HepG2 (cell line): ENCODE data around the gene VAMP5. TPM values are rescaled to one million over a fixed set of nuclear protein-coding genes. Genes with fewer than 3 reads are reported as not detected.
A peak's percentile ranks its signal among the peaks of the same experiment; 100 is the strongest.

Experiments
- E2F1 ChIP-seq: sonication (generic); formaldehyde crosslinking; IDR thresholded peaks from 2 replicates; pipeline ENCODE4 v1.5.0; 2020; ENCODE audit warnings: missing genetic modification reagents
- ERF ChIP-seq: IDR thresholded peaks from 2 replicates; pipeline ENCODE4 v1.6.1; 2018; ENCODE audit warnings: missing biosample characterization, missing genetic modification reagents
- GFI1 ChIP-seq: sonication (generic); formaldehyde crosslinking; IDR thresholded peaks from 2 replicates; pipeline ENCODE4 v1.5.0; 2020; ENCODE audit warnings: missing genetic modification reagents, mild to moderate bottlenecking, borderline replicate concordance
- GRHL1 ChIP-seq: sonication (generic); formaldehyde crosslinking; conservative IDR thresholded peaks from 2 replicates; pipeline ENCODE4 v1.8.0; 2022; ENCODE audit warnings: missing genetic modification reagents
- IKZF1 ChIP-seq: fragments of 450-650 bp; IDR thresholded peaks from 2 replicates; pipeline ENCODE4 v1.7.1; 2016
- MBNL3 ChIP-seq: fragments of 250-450 bp; sonication (Bioruptor Pico); conservative IDR thresholded peaks from 2 replicates; pipeline ENCODE4 v1.8.0; 2022; ENCODE audit warnings: mild to moderate bottlenecking, inconsistent platforms
- MLX ChIP-seq: IDR thresholded peaks from 2 replicates; pipeline ENCODE4 v1.6.1; 2016
- SALL2 ChIP-seq: sonication (generic); formaldehyde crosslinking; IDR thresholded peaks from 2 replicates; pipeline ENCODE4 v1.8.1; 2023; ENCODE audit warnings: mild to moderate bottlenecking, missing genetic modification reagents, inconsistent platforms
- SMAD1 ChIP-seq: sonication (generic); formaldehyde crosslinking; IDR thresholded peaks from 2 replicates; pipeline ENCODE4 v1.4.0; 2020; ENCODE audit warnings: missing genetic modification reagents, low read depth, mild to moderate bottlenecking, borderline replicate concordance
- ZBTB4 ChIP-seq: sonication (generic); formaldehyde crosslinking; IDR thresholded peaks from 2 replicates; pipeline ENCODE4 v1.4.0; 2020; ENCODE audit warnings: missing genetic modification reagents, mild to moderate bottlenecking, borderline replicate concordance
- ZFX ChIP-seq: sonication (generic); formaldehyde crosslinking; IDR thresholded peaks from 2 replicates; pipeline ENCODE4 v1.4.0; 2020; ENCODE audit warnings: mild to moderate bottlenecking, low read depth, missing genetic modification reagents, moderate library complexity
- ZNF276 ChIP-seq: sonication (generic); formaldehyde crosslinking; IDR thresholded peaks from 2 replicates; pipeline ENCODE4 v1.4.0; 2020; ENCODE audit warnings: mild to moderate bottlenecking, low read depth, missing genetic modification reagents
- ZNF34 ChIP-seq: sonication (generic); formaldehyde crosslinking; IDR thresholded peaks from 2 replicates; pipeline ENCODE4 v1.4.0; 2020; ENCODE audit warnings: mild to moderate bottlenecking, missing genetic modification reagents, borderline replicate concordance
- ZNF350 ChIP-seq: sonication (generic); formaldehyde crosslinking; IDR thresholded peaks from 2 replicates; pipeline ENCODE4 v1.4.0; 2020; ENCODE audit warnings: mild to moderate bottlenecking, low read depth, missing genetic modification reagents, borderline replicate concordance
- ZNF414 ChIP-seq: sonication (generic); formaldehyde crosslinking; IDR thresholded peaks from 2 replicates; pipeline ENCODE4 v1.5.0; 2020; ENCODE audit warnings: missing genetic modification reagents
- ZNF431 ChIP-seq: sonication (generic); formaldehyde crosslinking; IDR thresholded peaks from 2 replicates; pipeline ENCODE4 v1.9.0; 2022; ENCODE audit warnings: missing genetic modification reagents, low read depth, mild to moderate bottlenecking, borderline replicate concordance
- ZNF720 ChIP-seq: sonication (generic); formaldehyde crosslinking; IDR thresholded peaks from 2 replicates; pipeline ENCODE4 v1.4.0; 2020; ENCODE audit warnings: missing genetic modification reagents
- ZSCAN20 ChIP-seq: sonication (generic); formaldehyde crosslinking; IDR thresholded peaks from 2 replicates; pipeline ENCODE4 v1.4.0; 2020; ENCODE audit warnings: missing genetic modification reagents, mild to moderate bottlenecking, borderline replicate concordance
- polyA plus RNA-seq, 8 experiments: library from polyadenylated mRNA; depleted of rRNA in 3 of 8; stranded (reverse) in 7 of 8; unstranded in 1 of 8; fragments of >200 nt; fragmentation: Illumina TruSeq in 4 of 8; extraction: Trizol in 4 of 8; gene quantifications; 2 replicates each; pipeline versions ENCODE4 v1.2.1 to v1.2.3, GENCODE V29; 2011 to 2016; ENCODE audit warnings: low read depth in 4 of 8, missing spikeins in 1 of 8, mixed read lengths in 1 of 8; ENCODE audit not compliant: insufficient read depth in 1 of 8
- total RNA-seq, 5 experiments: library from RNA; depleted of rRNA; stranded (reverse); fragments of >200 nt; fragmentation: Illumina TruSeq; extraction: Trizol; gene quantifications; 2 replicates each; pipeline ENCODE4 v1.2.3, GENCODE V29; 2016; ENCODE audit warnings: low read depth in 1 of 5

The VAMP5 gene
- total and polyA plus RNA-seq, 2 of the 13 experiments (the other 11 are each of a cell fraction or from before 2014, with no cell fraction given) = 7.2 to 56.7 TPM

- TF ChIP-seq ERF (CRISPR knock-in tag) (peak; percentile 86), ZSCAN20 (no peak; the same call in 1 of the 2 replicates), ZNF276 (CRISPR knock-in tag) (peak; percentile 79), GFI1 (CRISPR knock-in tag) (0 out of 2 replicates have a peak, but pooled peaks have one; percentile 83), MBNL3 (CRISPR knock-in tag) (no peak; the same call in 1 of the 2 replicates), E2F1 (CRISPR knock-in tag) (peak; percentile 48; the same call in 1 of the 2 replicates), ZNF720 (0 out of 2 replicates have a peak, but pooled peaks have one; percentile 22), ZNF431 (CRISPR knock-in tag) (no peak; the same call in none of the 2 replicates), ZNF350 (CRISPR knock-in tag) (peak; percentile 96; the same call in 1 of the 2 replicates), ZBTB4 (CRISPR knock-in tag) (peak; percentile 56; the same call in 1 of the 2 replicates), ZFX (CRISPR knock-in tag) (peak; percentile 80), GRHL1 (no peak), SMAD1 (CRISPR knock-in tag) (no peak), ZNF34 (CRISPR knock-in tag) (no peak), IKZF1 (no peak), MLX (CRISPR knock-in tag) (peak; percentile 79), SALL2 (CRISPR knock-in tag) (peak; percentile 27; the same call in 1 of the 2 replicates), ZNF414 (0 out of 2 replicates have a peak, but pooled peaks have one; percentile 39)
These were observed 888 bp downstream of the VAMP5 start (continued) for GRCh38 chr2:85584857-85585780.
